DND-41 (cell line): Measurements from ENCODE around the gene SRP68.

Experiments
- EZH2 ChIP-seq: IDR thresholded peaks from 3 replicates; pipeline ENCODE4 v1.6.1; 2012; ENCODE audit warnings: borderline replicate concordance, low read depth, mild to moderate bottlenecking, moderate library complexity, low read length, inconsistent platforms; ENCODE audit not compliant: severe bottlenecking
- TF ChIP-seq, protein P1 (sequence below): IDR thresholded peaks from 2 replicates; pipeline ENCODE4 v1.5.1; 2012; ENCODE audit warnings: borderline replicate concordance, low read length, moderate library complexity, mild to moderate bottlenecking; ENCODE audit not compliant: poor library complexity, severe bottlenecking; ENCODE audit errors: extremely low read depth

- TF ChIP-seq, protein P1, sequence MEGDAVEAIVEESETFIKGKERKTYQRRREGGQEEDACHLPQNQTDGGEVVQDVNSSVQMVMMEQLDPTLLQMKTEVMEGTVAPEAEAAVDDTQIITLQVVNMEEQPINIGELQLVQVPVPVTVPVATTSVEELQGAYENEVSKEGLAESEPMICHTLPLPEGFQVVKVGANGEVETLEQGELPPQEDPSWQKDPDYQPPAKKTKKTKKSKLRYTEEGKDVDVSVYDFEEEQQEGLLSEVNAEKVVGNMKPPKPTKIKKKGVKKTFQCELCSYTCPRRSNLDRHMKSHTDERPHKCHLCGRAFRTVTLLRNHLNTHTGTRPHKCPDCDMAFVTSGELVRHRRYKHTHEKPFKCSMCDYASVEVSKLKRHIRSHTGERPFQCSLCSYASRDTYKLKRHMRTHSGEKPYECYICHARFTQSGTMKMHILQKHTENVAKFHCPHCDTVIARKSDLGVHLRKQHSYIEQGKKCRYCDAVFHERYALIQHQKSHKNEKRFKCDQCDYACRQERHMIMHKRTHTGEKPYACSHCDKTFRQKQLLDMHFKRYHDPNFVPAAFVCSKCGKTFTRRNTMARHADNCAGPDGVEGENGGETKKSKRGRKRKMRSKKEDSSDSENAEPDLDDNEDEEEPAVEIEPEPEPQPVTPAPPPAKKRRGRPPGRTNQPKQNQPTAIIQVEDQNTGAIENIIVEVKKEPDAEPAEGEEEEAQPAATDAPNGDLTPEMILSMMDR = no peak
- no peak for TF ChIP-seq EZH2
These were observed 678 bp downstream of the SRP68 start for GRCh38 chr17:76071531-76072147.
